Stimulated activated CD8-positive, alpha-beta memory T cell treated with anti-CD3 and anti-CD28 coated beads, Interleukin-15, amount 100 ng/mL, for 48 hours (primary cell): ENCODE measurements around the gene PIP4K2B.

Experiments used
- DNase-seq, 2 donors: peaks; one replicate each; pipeline ENCODE4 v3.0.0-alpha.2; 2020; ENCODE audit warnings: low read depth in 2 of 2

The PIP4K2B gene

DNA sequence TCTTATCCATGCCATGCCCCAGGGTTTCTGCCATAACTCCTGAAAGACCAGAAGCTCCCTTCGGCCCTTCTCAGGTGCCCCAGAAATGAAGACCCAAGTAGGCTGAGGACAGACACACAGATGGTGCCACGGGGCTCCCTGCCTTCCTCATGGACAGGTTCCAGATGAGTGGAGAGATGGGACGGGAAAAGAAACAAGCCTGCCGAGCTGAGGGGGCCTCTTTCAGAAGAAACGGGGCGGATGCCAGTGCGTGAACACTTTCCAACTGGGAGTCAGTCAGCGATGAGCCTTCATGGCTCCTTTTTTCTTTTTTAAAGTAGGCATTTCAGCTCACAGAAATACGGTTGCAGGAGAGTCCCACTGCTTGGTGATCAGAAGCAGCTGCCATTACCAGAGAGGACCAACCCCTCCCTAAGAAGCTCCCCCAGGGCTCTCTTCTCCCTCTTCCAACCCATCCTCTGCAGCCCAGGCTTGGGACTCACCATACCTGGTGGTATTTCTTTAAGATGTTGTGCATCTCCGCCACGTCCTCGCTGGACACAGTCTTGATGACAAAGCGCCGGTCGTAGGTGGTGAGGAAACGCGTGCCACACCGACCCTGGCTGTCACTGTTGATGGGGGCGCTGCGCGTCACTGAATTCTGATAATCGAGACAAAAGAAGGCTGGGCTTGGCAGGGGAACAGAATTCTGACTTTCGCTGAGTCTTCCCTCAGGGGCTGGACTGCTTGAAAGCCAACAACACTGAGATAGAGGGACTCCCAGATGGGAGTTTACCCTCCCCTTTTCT lies 19.2 kb downstream of the PIP4K2B start:
- DNase-seq = no peak

DNA sequence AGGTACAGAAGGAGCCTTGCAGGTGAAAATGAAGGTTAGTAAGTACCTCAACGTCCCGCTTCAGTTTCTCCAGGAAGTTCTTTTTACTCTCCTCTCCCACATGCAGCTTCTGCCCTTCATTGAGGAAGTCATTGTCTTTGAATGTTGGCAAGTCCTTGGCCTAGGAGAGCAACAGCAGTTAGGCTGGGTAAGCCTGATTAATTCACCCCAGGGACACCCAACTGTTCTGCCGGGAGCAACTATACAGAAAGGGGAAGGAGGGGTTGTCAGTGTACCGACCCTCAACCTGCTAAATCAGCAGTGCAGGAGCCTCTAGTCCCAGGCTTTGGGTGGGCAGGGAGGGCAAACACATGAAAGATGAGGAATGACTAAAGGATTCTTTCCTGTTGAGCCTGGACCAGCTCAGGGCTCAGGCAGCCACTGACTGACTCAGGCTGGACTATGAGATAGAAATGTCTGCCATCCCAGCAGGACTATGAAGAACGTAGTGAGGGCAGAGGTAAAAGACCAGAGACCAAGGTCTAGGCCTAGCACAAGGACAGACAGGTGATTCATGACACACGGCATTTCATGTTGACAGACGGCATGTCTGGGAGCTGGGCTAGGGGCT lies 21.6 kb downstream of the PIP4K2B start:
- no peak for DNase-seq

DNA sequence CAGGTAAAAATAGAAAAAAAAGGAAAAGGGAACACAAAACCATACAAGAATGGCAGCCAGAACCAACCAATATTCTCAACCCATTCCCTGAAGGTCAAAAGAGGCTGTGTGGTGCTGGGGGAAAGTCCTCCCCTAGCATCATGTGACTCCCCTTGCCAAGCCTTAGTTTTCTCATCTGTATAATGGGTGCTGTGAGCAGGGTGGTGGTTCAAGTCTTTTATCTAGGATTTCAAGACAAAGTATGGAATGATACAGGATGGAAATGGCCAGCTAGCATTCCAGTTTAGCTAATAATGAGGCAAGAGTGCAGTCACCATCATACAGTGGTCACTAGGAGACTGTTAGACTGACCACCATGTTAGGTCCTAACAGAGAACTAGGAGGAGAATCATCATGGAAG lies 26.1 kb downstream of the PIP4K2B start:
- DNase-seq = no peak

DNA sequence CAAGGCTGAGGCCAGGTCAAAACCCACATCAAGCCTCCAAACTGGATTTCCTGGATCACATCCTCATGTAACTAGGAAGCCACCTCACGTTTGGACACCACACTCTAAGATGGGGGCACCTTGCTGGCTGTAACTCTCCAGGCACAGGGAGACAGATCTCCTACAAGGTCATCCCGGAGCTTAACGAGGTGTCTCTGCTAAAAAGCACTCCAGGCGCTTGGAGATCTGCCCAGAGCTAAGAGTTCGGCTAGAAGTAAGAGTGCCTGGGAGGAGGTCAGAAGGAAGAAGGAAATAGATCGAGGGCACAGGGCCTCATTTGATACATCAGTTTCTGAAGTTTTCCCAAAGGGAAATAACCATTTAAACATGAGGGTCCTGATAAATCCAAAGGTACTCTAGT lies 30.9 kb downstream of the PIP4K2B start:
- DNase-seq = no peak

DNA sequence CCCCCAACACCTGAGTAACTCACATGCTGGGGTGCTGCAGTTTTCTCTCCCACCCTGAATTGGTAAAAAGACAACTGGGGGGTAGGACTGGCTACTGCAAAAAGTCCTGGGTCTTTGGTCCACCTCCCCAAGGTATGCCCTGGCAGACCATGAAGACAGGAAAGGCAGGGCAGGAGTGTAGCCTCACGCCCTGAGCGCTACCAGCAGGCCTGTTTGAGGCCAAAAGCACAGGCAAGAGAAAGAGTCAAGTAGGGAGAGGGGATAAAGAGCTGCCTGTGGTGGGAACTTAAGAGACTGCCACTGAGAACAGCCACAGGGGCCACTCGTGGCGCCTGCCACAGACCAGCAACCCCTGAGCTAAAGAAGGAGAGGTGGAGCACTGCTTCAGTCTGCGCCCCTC lies 33.0 kb downstream of the PIP4K2B start:
- no peak for DNase-seq

DNA sequence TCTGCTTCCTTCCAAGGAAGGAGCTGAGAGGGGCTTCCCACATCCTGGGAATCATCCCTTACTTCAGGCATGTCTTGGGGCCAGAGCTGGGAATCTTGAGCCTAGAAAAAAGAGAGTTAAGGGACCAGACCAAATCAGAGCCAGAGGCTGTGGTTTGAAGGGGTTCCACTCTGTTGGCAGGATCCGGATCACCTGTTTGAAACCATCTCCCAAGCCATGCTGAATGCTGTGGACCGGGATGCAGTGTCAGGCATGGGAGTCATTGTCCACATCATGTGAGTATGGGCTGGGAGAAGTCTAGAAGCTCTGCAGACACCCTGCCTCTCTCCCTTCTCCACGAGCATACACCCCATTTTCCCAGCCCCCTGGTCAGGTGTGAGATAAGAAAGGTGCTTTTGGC lies 37.1 kb downstream of the PIP4K2B start:
- DNase-seq = no peak

DNA sequence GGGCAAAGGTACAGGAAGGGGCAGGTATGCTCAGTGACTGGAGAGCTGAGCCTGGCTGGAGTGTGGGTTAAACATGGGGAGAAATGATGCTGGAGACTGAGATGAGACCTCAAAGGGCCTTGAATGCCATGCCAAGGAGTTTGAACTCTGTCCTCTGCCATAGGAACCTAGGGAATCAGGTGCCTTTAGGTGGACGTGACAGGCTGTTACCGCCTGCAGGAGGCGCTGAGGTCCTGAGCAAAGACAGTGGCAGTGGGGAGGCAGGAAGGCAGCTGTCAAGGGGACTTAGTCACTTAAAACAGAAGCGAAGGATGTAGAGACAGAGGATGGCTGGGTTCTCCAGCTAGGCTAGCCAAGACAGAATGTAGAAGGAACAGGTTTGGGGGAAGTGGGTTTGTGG lies 37.7 kb downstream of the PIP4K2B start:
- DNase-seq = no peak

DNA sequence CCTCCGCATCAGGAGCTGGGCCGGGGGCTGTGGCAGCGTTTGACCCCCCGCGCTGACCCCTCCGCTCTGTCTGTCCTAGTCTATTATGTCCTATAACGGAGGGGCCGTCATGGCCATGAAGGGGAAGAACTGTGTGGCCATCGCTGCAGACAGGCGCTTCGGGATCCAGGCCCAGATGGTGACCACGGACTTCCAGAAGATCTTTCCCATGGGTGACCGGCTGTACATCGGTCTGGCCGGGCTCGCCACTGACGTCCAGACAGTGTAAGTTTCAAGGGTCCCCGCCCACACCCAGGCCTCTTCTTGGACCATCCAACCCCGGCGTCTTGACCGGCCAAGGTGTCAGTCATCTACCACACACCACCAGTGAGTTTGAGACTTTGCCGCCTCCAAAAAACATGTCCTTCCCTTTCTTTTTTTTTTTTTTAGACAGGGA lies 46.3 kb downstream of the PIP4K2B start:
- no peak for DNase-seq

DNA sequence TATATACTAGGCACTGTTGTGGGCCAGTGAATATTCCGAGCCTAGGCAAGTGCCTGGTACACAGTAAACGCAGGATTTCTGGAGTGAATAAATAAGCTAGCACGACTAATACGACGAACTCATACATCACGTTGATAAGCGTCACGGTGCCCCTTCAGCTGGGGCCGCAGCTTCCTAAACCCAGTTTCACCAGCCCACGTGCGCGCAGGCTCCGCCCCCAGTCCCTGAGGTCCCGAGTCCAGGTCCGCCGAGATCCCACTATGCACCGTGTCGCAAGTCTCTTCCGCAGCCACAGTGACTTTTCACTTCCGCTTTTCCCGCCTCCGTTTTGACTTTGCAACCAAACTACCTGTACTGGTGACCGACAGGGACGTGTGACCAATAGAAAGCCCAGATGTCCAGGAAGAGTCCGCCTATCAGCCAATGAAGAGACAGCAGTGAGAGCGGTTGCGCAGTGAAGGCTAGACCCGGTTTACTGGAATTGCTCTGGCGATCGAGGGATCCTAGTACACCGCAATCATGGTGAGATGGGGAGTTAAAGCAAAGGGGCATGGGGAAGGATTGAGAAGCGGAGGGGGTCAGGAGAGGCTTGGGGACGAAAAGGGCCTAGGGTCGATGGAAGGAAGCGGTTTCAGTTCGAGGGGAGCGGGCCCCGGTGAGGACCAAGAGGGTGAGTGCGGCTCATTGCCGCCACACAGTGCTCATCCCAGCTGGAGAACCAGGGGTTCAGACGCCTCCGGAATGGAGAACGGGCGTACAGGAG lies 46.9 kb downstream of the PIP4K2B start, which contains the start of gene PSMB3:
Gene PSMB3, plus strand, starts transcription at position 434 of the 763 bp plus-strand sequence. Its CDS starts 86 bp downstream, at position 520.
- peak; percentile 97 to 98 for DNase-seq

DNA sequence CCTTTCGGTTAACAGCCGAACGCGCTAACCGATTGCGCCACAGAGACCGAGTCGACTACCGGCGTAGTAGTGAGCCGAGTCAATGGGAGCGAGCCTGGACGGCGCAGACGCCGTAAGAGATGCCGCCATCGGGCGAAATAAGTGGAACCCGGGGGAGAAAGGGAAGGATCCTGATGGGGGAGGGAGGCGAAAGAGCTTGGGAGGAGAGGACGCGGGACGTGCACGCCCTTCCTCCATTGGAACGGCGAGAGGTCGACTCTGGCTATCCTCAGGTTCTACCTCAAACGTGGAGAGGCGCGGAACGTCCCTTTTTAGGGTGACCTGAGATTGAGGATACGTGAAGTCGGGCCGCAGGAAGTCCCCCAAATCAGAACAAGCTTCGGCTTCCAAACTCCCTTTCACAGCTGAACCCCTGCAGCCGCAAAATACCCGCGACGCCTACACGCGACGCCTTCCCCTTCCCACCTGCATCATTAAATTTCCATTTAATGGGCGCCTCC lies 47.5 kb downstream of the PIP4K2B start:
- DNase-seq = peak; percentile 54 to 64

DNA sequence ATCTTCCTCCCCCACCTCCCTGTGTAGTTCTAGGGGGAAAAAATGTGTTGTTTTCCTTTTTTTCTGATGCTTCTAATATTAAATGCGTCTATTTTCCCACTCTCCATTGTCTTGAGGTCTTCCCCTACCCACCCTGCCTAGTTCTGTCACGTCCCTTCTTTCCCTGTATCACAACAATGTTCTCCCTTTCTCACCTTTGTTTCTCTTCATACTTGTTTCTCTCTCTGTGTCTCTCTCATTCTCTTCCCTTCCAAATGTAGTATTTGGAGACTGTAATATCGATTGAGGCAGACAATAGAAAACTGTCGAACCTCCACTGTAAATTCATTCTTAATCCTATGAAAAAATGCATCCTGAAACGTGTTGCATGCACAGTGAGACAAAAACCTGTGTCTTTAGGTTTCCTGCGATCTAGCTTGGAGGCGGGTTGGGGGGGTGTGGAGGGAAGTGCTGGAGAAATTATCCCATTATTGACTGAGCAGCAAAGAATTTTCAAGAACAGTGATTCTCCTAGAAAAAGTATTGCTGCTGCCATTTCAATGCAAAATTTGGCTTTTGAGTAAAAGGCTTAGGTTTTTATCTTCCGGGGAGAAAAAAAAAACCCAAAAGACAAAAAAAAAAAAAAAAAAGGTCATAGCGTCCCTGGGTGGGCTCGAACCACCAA lies 48.1 kb downstream of the PIP4K2B start:
- no peak for DNase-seq

DNA sequence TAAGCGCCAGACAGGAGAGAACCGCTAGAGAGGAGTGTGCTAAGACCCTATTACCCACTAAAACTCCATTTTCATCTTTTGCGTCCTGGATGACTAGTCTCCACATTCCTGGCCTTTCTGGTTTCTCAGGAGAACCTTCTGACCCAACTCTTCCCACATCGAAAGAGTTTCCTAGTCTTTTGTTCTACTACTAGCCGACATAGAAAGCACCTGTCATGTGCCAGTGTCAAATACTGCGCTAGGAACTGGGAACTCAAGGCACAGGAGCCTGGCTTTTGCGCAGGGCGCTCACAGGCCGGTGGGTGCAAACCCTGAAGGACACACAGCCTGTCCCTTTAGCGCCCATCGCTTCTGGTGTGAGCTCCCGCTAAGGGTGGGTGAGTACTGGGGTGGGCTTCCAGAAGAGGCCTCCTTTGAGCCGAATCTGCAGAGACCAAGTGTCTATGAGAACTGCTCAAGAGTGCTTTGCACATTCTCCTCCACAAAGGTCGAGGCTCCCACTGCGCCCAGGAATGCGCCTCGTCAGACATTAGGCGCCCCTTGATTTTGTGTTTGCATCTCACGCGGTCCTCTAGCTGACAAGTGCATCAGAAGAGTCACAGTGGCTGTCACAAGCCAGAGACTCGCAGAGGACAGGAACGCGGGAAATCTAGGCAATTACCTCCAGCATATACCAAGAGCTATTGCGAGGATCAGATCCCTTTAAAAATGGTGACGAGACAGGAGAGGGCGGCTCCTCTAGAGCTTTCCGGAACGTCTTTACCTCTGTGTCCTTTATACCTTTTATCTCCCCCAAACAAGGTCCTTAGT lies 48.8 kb downstream of the PIP4K2B start:
- no peak for DNase-seq

DNA sequence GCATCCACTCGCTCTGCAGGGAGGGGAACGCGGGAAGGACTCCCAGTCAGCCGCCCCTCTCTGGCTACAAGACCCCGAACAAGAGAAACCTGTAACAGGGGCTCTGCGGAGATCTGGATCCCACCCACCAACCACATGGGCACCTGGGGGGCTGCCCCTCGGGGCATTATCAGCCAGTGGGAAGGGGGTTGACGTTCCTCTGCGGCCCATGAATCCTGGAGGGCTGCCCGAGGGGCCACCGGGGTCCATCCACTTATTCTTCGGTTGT lies 49.4 kb downstream of the PIP4K2B start:
- DNase-seq = no peak

DNA sequence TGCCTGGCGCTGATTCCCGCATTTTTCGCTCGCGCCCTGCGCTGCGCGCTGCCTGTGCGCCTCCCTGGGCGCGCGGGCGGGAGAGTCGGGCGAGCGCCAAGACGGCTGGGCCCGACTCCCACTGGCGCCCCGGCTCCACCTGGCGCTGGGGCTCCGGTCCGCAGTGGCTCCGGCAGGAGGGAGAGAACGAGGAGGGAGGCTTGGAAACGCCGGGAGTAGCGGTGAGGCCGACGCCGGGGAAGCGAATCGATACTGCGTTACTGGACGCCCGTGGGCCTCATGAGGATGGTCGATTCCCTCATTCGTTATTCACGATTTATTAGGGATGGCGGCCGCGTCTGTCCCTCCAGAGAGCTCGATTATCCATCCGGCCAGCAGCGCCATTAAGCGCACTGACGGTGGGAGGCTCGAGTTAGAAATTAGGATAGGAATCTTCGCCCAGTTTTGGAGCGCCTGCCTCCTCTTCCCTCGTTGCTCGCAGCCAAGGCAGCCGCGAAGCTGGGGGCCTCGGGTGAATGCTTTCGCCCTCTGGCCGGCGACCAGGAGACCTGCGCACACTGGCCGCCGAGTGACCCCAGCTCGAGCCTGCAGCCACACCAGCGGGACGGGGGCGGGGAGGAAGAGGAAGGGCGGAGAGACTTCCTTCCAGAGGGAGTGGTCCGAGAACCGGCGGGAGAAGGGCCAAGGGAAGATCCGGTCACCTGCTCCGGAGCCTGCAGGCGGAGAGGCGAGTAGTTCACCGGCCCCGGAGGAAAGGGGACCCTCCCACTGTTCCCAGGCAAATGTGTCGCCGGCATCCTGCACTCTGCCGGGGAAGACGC lies 49.9 kb downstream of the PIP4K2B start:
- no peak for DNase-seq

DNA sequence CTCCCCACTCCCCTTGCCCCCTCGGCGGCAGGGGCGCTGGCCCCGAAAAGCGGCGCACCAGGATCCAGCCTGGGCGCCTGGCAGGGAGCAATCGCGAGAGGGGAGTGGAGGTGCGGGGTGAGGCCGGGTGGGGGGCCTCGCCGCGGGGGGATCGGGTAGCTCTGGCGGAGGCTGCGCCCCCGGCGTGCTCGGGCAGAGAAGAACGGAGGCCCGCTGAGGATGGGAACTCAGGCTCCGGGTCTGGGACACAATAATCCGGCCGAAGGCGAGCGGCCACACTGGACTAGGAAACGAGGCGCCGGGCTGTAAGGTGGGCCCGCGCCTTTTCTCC lies 50.5 kb downstream of the PIP4K2B start:
- DNase-seq = no peak

DNA sequence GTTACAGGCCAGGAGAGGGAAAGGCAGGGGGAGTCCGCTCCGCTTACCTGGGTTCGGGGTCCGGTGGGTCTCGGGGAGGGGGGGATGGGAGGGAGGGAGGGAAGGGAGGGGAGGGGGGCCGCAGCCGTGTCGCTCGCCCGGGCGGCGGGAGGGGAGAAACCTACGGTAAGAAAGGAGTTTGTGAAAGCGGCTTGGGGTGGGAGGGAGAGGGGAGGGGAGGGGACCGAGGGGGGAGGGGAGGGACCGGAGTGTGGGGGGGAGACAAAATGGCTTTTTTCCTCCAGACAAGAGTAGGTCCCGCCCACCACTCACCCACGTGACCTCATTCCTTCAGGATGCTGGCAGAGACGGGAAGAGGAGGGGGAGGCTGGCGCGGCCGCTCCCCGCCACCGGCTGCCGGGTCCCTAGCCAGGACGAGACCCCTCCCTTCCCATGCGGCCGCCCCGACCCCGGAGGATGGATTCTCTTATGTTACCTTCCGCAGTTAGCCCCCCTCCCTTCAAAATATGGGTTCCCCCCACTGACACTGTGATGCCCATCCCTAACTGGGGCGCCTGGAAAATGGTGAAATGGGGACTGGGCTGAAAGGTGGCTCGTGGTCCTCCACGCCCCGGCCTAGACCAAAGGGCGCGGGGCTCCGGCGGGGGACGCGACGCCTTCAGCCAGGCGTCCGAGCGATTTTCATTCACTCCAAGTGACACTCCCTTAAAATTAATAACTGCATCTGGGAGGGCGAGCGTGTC lies 51.0 kb downstream of the PIP4K2B start, which contains the start of gene PCGF2:
Gene PCGF2, minus strand, starts transcription at position 188 of the 743 bp plus-strand sequence. CDS start 7,934 bp downstream, outside the sequence.
- no peak for DNase-seq

DNA sequence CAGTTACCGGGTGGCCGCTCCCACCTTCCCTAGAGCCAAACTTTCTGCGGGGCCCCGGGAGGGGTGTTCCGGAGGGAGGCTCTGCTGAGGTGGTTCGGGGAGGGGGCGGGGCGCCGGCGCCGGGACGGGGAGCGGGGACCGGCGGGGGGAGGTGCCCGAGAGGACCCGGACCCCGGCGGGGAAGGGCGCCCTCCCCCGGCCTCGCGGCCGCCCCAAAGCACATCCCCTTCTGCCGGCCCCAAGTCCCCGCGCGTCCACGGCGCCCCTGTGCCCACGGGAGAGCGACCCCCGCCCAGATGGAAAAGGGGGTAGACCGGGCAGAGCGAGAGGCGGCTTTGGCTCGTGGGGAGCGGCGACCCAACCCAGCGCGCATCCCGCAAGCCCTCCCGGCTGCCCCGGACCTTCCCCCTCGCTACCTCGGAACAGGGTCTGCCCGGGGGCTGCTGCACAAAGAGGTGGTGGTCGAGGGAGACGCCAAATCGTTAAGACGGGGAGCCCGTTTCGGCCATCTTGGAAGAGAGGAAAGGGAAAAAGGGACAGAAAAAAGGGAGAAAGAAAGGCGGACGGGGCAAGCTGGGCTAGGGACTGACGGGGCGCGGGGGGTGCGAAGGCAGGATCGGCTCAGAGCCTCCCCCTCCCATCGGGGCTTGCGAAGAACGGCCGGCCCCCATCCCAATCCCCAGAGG lies 51.8 kb downstream of the PIP4K2B start:
- DNase-seq = no peak

DNA sequence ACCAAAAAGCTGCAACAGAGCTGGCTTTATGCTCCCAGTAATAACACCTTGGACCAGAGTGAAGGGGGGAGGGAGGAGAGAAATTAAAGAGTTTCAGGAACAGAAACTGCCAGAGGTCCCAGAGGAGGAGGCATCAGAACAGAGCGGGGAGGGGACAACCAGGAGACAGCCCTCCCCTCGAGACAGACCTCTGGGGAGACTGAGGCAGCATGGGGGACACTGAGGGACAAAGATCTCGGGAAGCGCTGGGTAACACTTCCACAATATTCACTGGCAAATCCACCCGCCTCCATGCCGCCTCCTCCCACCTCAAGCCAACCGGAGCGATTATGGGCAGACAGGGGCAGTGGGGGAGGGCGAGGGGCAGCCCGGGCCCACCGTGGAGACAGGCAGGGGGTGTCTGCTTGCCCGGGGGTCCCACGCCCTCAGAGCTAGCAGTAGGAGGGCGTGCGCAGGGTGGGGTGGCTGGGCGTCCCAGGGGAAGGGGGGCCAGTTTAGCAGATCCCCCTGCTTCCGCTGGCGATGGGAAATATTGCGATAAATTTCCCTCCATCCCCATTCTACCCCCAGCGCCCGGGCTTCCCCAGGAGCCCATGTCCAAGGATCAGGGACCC lies 52.4 kb downstream of the PIP4K2B start:
- DNase-seq = no peak
